Activated T-cell treated with anti-CD3 and anti-CD28 coated beads, Interleukin-2, amount 50 U/mL, for 72 hours (primary cell): ENCODE data around the gene PPID. TPM values are rescaled to one million over a fixed set of nuclear protein-coding genes. Genes with fewer than 3 reads are reported as not detected.
"Not testable (repeated sequence)": the region's sequence is repeated elsewhere in the genome, so short reads cannot be mapped to it uniquely, and the experiment has no call there.

ENCODE experiments used
- ATAC-seq, 2 donors: fragments of 150-1000 bp; cut with Tn5 transposase; replicated peaks in 1 of 2; 2 replicates each; pipeline ENCODE4 v1.10.0; 2021; ENCODE audit warnings: moderate library complexity in 2 of 2, mild to moderate bottlenecking in 1 of 2
- DNase-seq, 2 donors: peaks; one replicate each; pipeline ENCODE4 v3.0.0; 2021 to 2022; ENCODE audit warnings: mixed read lengths in 1 of 2
- H3K27ac Mint-ChIP-seq: one replicate; pipeline ENCODE4 v1.8.0; 2022; ENCODE audit warnings: mild to moderate bottlenecking, moderate library complexity, mixed read lengths
- H3K27me3 Mint-ChIP-seq: one replicate; pipeline ENCODE4 v1.8.0; 2022; ENCODE audit warnings: low read depth, mixed read lengths
- H3K36me3 Mint-ChIP-seq, 2 donors: one replicate each; pipeline ENCODE4 v1.8.0; 2022; ENCODE audit warnings: mixed read lengths in 2 of 2, mild to moderate bottlenecking in 1 of 2; ENCODE audit not compliant: insufficient read depth in 2 of 2
- H3K4me1 Mint-ChIP-seq: one replicate; pipeline ENCODE4 v1.8.0; 2022; ENCODE audit warnings: low read depth, mixed read lengths
- H3K4me3 Mint-ChIP-seq, 2 donors: one replicate each; pipeline ENCODE4 v1.8.0; 2022; ENCODE audit warnings: mild to moderate bottlenecking in 2 of 2, mixed read lengths in 2 of 2, moderate library complexity in 2 of 2
- H3K9me3 Mint-ChIP-seq, 2 donors: one replicate each; pipeline ENCODE4 v1.8.0; 2022; ENCODE audit warnings: mixed read lengths in 2 of 2
- total RNA-seq, 2 donors: library from RNA; stranded (reverse); gene quantifications; one replicate each; pipeline ENCODE4 v1.2.3, GENCODE V29; 2022

PPID gene
- total RNA-seq, 2 donors from 2014 or later, result 50.6 to 52.0 TPM

GRCh38 chr4:158722291-158722916 lies 792 bp downstream of the PPID start:
- Mint-ChIP-seq H3K4me1 (peaks cover 51% of the 10 kb centered on the region), H3K27me3 (peaks cover 13% of the 10 kb centered on the region), H3K36me3 (peaks cover 17 to 31% of the 10 kb centered on the region in 2 donors), H3K27ac (peak overlapping the region; percentile 97), H3K9me3 (no peaks in the 10 kb centered on the region), H3K4me3 (peak overlapping the region; percentile 94 to 96)
- ATAC-seq (no peak), DNase-seq (no peak)

- H3K9me3 Mint-ChIP-seq, result no peaks in the 10 kb centered on the region
- H3K4me3 Mint-ChIP-seq, result peak overlapping the region; percentile 94 to 96
- H3K36me3 Mint-ChIP-seq, result peaks cover 20 to 34% of the 10 kb centered on the region in 2 donors
- ATAC-seq (no peak), DNase-seq (no peak)
- peak overlapping the region; percentile 97 for H3K27ac Mint-ChIP-seq
- H3K27me3 Mint-ChIP-seq, result peaks cover 8% of the 10 kb centered on the region
- H3K4me1 Mint-ChIP-seq, result peaks cover 46% of the 10 kb centered on the region
Measured at GRCh38 chr4:158721680-158722079, 1.5 kb downstream of the PPID start.

GRCh38 chr4:158715802-158716201 lies 7.4 kb downstream of the PPID start:
- Mint-ChIP-seq H3K27ac (peak overlapping the region; percentile 36), H3K27me3 (no peaks in the 10 kb centered on the region), H3K36me3 (peaks cover 17 to 56% of the 10 kb centered on the region in 2 donors), H3K9me3 (no peaks in the 10 kb centered on the region), H3K4me1 (peaks cover 14% of the 10 kb centered on the region), H3K4me3 (no peak overlapping the region)
- DNase-seq (no peak), ATAC-seq (no peak)

GRCh38 chr4:158714937-158715336 lies 8.3 kb downstream of the PPID start:
- no peak overlapping the region for H3K27ac Mint-ChIP-seq
- peaks cover 17 to 63% of the 10 kb centered on the region in 2 donors for H3K36me3 Mint-ChIP-seq
- no peaks in the 10 kb centered on the region for H3K9me3 Mint-ChIP-seq
- H3K27me3 Mint-ChIP-seq, result no peaks in the 10 kb centered on the region
- no peak for DNase-seq
- H3K4me3 Mint-ChIP-seq, result no peak overlapping the region
- H3K4me1 Mint-ChIP-seq, result peaks cover 9% of the 10 kb centered on the region
- ATAC-seq, result no peak

- H3K4me3 Mint-ChIP-seq, H3K27me3 Mint-ChIP-seq, H3K9me3 Mint-ChIP-seq, ATAC-seq, H3K4me1 Mint-ChIP-seq, DNase-seq: not testable (repeated sequence)
- H3K27ac Mint-ChIP-seq, result peak overlapping the region; percentile 94
- H3K36me3 Mint-ChIP-seq, result peaks cover 11 to 49% of the 10 kb centered on the region in 2 donors
Measured at GRCh38 chr4:158712622-158713021, 10.6 kb downstream of the PPID start.

GRCh38 chr4:158710814-158711213 lies 12.4 kb downstream of the PPID start:
- H3K4me1 Mint-ChIP-seq, result no peaks in the 10 kb centered on the region
- no peak overlapping the region for H3K4me3 Mint-ChIP-seq
- H3K9me3 Mint-ChIP-seq, result no peaks in the 10 kb centered on the region
- DNase-seq, result no peak
- no peaks in the 10 kb centered on the region for H3K27me3 Mint-ChIP-seq
- ATAC-seq, result no peak
- H3K36me3 Mint-ChIP-seq, result peaks cover 7 to 43% of the 10 kb centered on the region in 2 donors
- H3K27ac Mint-ChIP-seq, result no peak overlapping the region

GRCh38 chr4:158704274-158704673 lies 18.9 kb downstream of the PPID start:
- peaks cover 4 to 9% of the 10 kb centered on the region in 2 donors for H3K36me3 Mint-ChIP-seq
- no peaks in the 10 kb centered on the region for H3K4me1 Mint-ChIP-seq
- no peaks in the 10 kb centered on the region for H3K27me3 Mint-ChIP-seq
- H3K4me3 Mint-ChIP-seq, result no peak overlapping the region
- H3K27ac Mint-ChIP-seq, result peak overlapping the region; percentile 71
- no peak for ATAC-seq
- H3K9me3 Mint-ChIP-seq, result no peaks in the 10 kb centered on the region
- DNase-seq, result no peak

- no peak overlapping the region for H3K4me3 Mint-ChIP-seq
- no peak for ATAC-seq
- no peak for DNase-seq
- no peak overlapping the region for H3K27ac Mint-ChIP-seq
- peaks cover 1 to 2% of the 10 kb centered on the region in 2 donors for H3K36me3 Mint-ChIP-seq
- H3K4me1 Mint-ChIP-seq, result no peaks in the 10 kb centered on the region
- no peaks in the 10 kb centered on the region for H3K9me3 Mint-ChIP-seq
- H3K27me3 Mint-ChIP-seq, result no peaks in the 10 kb centered on the region
Measured at GRCh38 chr4:158688813-158689212, 34.4 kb downstream of the PPID start.

GRCh38 chr4:158682066-158682465 lies 41.1 kb downstream of the PPID start:
- DNase-seq, result no peak
- no peak overlapping the region for H3K4me3 Mint-ChIP-seq

GRCh38 chr4:158681629-158682028 lies 41.6 kb downstream of the PPID start:
- Mint-ChIP-seq H3K4me1 (no peaks in the 10 kb centered on the region), H3K36me3 (peaks cover 3% of the 10 kb centered on the region in 2 donors), H3K27ac (no peak overlapping the region), H3K9me3 (no peaks in the 10 kb centered on the region), H3K4me3 (no peak overlapping the region), H3K27me3 (no peaks in the 10 kb centered on the region)
- no peak for ATAC-seq
- no peak for DNase-seq

More at GRCh38 chr4:158682066-158682465, 41.1 kb downstream of the PPID start:
- ATAC-seq, result no peak
- Mint-ChIP-seq H3K4me1 (no peaks in the 10 kb centered on the region), H3K27me3 (no peaks in the 10 kb centered on the region), H3K36me3 (peaks cover 3% of the 10 kb centered on the region in 2 donors), H3K9me3 (no peaks in the 10 kb centered on the region), H3K27ac (no peak overlapping the region)

- Mint-ChIP-seq H3K4me3 (no peak overlapping the region), H3K4me1 (peaks cover 6% of the 10 kb centered on the region), H3K27ac (no peak overlapping the region), H3K9me3 (no peaks in the 10 kb centered on the region), H3K27me3 (no peaks in the 10 kb centered on the region), H3K36me3 (peaks cover 3% of the 10 kb centered on the region in 2 donors)
- no peak for DNase-seq
- no peak for ATAC-seq
Measured at GRCh38 chr4:158678767-158679166, 44.4 kb downstream of the PPID start.

GRCh38 chr4:158676076-158676475 lies 47.1 kb downstream of the PPID start:
- Mint-ChIP-seq H3K36me3 (peaks cover 3 to 7% of the 10 kb centered on the region in 2 donors), H3K4me3 (no peak overlapping the region), H3K27me3 (no peaks in the 10 kb centered on the region), H3K27ac (no peak overlapping the region), H3K4me1 (peaks cover 6% of the 10 kb centered on the region), H3K9me3 (no peaks in the 10 kb centered on the region)
- DNase-seq (no peak), ATAC-seq (no peak)

GRCh38 chr4:158673633-158674032 lies 49.6 kb downstream of the PPID start:
- ATAC-seq, result no peak
- no peaks in the 10 kb centered on the region for H3K27me3 Mint-ChIP-seq
- peak overlapping the region in 1 of 2 donors; percentile 17 for H3K4me3 Mint-ChIP-seq
- DNase-seq, result no peak
- peaks cover 2 to 8% of the 10 kb centered on the region in 2 donors for H3K36me3 Mint-ChIP-seq
- H3K27ac Mint-ChIP-seq, result no peak overlapping the region
- H3K9me3 Mint-ChIP-seq, result no peaks in the 10 kb centered on the region
- H3K4me1 Mint-ChIP-seq, result peaks cover 22% of the 10 kb centered on the region
